Stimulated activated CD8-positive, alpha-beta memory T cell treated with anti-CD3 and anti-CD28 coated beads, Interleukin-15, amount 100 ng/mL, for 48 hours (primary cell): ENCODE measurements around the gene TBXAS1.

Experiments used
- DNase-seq, 2 donors: peaks; one replicate each; pipeline ENCODE4 v3.0.0-alpha.2; 2020; ENCODE audit warnings: low read depth in 2 of 2

Gene TBXAS1

GRCh38 chr7:139982927-139983920, 154.2 kb downstream of the TBXAS1 start:
- DNase-seq: no peak

DNA sequence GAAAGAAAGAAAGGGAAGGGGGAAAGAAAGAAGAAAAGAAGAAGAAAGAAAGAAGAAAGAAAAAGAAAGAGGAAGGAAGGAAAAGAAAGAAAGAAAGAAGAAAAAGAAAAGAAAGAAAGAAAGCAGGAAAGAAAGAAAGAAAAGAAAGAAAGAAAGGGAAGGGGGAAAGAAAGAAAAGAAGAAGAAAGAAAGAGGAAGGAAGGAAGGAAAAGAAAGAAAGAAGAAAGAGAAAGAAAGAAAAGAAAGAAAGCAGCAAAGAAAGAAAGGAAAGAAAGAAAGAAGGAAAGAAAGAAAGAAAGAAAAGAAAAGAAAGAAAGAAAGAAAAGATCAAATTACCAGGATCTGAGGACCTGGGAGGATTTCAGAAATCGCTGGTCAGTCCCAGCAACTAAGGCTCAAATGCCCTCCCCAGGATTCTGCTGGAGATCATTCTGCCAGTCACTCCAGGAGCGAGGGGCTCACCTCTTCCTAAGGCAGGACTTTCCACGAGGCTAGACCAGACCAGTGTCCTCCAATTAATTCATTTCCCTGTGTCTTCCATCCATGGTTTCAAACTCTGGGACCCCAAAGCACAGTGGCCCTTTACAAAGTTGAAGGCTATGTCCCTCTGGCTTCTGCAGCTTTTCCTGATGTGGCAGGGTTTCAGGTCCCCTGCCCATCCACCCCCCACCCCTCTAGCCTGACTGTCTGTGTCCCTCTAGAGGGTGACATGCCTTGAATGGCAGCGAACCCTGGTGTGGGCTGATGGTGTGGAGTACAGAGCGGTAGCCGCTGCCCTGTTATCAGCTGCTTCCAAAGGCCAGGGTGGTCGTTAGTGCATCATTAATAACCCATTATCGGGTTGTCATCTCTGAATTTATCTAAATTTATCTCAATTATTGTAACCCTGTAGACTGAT, 155.8 kb downstream of the TBXAS1 start:
- DNase-seq: no peak

- DNase-seq: no peak
Measured at GRCh38 chr7:139985811-139986210, 156.7 kb downstream of the TBXAS1 start.

DNA sequence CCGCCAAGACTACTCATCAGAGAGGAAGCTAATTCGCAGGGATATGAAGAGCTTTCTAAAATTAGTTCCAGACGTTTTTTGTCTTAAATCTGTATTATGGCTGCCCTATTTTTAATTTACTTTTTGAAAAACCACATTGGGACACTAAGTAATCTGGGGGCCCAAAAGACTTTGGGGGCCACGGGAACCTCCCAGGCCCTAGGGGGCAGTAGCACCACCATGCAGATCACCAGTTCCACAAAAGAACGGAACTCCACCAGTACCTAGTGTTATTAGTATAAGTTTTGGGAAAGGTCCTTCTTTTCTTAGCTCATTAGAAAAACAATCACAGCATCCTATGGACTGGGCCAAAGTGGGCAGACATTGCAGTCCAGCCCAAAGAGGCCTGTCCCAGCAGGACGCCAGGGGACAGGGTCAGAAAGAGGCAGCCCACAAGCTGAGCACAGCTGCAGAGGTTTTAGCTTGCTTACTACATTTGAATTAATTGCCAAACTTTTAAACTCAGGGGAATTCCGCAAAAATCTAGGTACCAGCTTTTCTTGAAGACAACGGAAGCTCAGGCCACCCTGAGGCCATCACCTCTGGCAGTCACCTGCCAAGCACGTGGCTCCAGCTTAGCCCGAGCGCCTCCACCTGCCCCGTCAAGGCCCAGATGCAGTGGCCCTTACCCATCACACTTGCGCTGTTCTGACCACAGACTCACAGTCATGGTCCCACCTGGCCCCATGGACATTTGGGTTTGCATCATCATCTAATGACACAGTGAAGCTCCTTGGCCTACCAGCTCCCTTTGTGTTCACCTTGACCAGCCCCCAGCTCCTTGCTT, 158.8 kb downstream of the TBXAS1 start:
- no peak for DNase-seq

DNA sequence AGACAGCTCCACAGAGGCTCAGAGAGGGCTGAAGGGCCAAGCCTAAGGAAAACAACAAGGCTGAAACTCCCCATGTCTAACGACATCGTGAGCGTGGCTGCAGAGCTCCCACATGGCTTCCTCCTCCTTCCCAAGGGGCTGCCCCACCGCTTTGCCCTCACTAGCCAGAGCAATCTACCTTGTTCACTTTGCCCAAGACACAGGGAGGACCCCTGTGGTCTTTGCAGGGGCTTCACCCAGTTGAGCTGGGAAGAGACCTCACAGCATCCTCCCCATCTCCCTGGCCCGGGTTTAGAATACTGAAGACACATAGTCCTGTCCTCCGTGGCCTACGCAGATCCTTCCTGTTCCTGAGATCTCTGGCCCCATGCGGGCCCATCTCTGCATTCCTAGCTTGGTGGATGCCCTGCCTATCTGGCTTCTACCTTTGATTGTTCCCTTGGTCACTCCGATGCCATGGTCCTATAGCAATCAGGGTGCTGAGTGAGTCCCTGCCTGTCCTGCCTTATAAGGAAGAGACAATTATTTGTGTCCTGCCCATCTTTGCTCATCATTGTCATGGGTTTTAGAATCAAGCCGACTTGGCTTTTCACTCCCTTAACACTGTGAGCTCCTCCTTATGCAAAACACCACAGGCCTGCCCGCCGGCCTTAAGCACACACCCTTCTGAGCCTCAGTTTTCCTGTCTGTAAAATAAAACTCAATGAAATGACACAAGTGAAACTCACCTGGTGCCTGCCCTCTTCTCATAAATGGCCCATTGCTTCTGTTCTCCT, 160.5 kb downstream of the TBXAS1 start:
- no peak for DNase-seq

DNA sequence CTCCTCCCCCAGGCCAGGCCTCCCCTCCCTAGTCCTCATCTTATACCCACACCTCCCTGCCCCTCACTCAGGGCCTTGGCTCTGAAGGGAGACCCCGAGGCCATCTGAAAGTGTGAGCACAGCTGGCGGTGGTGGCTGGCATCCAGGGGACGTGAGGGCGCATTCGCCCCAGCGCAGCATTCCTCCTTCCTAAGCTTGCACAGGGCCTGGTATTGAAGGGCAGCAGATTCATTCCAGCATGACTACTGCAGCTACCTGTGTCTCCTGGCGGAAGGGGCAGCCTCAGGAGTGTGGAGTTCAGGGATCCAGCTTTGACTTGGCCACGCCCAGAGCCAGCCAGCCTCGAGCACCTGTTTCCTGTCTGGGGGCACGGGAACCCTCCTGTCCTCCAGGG, 161.1 kb downstream of the TBXAS1 start:
- DNase-seq: no peak

DNA sequence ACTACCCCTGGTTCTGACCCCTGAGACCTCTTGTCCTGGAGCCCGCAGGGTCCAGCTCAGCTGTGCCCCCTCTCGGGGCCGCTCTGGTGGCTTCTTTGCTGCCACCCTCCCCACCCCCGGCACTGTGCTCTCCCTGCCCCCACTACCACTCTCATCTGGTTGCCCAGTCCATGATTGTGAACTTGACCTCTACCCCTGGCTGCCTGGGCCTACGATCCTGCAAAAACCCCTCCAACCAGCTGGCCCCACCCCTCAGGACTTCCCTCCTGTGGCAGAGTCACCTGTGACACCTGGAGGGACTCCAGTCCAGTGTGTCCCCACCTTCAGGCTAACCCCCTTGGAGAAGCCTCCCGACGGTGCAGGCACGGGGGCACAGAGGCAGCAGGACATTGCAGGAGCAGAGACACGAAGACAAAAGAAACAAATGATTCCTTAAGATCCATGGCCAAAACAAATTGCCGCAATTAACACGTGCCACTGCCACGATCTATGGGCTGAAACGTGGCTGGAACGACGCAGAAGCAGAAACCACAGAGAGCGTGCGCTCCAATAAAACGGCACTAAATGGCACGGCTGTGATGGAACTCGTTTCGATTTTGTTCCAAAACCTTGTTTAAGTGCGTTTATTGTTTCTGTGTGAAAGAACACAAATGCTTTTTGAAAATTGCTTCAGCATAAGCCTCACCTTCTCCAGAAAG, 161.7 kb downstream of the TBXAS1 start:
- no peak for DNase-seq

- no peak for DNase-seq
Measured at GRCh38 chr7:139991269-139991666, 162.2 kb downstream of the TBXAS1 start.

DNA sequence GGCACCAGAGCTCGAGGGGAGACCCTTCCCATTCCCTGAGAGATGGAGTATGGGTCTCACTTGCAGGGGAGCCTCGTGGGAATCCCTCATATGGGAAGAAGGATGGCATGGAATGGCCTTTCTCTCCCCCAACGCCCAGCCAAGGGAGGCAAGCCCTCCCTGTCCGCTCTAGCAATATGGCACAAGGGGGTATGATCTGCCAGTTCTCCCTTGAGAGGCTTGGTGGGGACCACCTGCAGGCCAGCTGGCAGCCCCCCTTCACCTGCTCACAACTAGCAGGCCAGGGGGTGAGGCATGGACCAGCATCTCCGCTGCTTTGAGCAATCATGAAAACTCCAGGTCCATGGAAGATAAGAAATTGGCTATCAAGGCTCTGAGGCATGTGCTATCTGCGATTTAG, 162.8 kb downstream of the TBXAS1 start:
- no peak for DNase-seq

- DNase-seq: no peak
Measured at GRCh38 chr7:139992353-139993044, 163.4 kb downstream of the TBXAS1 start.

GRCh38 chr7:139993169-139993568, 164.1 kb downstream of the TBXAS1 start:
- DNase-seq: no peak

GRCh38 chr7:139993592-139993991, 164.5 kb downstream of the TBXAS1 start:
- no peak for DNase-seq

- no peak for DNase-seq
Measured at GRCh38 chr7:139994356-139994755, 165.3 kb downstream of the TBXAS1 start.

GRCh38 chr7:139995017-139995915, 166.2 kb downstream of the TBXAS1 start:
- no peak for DNase-seq

DNA sequence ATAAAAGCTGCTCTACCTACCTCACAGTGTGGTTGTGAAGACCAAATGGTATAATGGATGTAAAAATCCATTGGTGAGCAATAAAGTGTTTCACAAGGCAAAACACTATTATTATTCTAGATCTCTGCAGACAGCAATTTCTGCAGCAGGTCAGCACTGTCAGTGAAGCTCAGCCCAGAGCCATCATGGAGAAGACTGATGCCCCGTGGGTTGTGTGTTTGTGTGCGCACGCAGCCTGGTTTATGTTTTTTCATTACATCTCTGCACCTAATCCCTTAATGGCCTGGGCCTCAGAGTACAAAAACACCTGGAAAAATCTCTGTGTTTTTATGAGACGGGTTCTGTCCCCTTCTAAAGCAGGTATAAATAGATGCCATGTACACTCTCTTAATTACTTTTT, 169.5 kb downstream of the TBXAS1 start:
- DNase-seq: no peak

DNA sequence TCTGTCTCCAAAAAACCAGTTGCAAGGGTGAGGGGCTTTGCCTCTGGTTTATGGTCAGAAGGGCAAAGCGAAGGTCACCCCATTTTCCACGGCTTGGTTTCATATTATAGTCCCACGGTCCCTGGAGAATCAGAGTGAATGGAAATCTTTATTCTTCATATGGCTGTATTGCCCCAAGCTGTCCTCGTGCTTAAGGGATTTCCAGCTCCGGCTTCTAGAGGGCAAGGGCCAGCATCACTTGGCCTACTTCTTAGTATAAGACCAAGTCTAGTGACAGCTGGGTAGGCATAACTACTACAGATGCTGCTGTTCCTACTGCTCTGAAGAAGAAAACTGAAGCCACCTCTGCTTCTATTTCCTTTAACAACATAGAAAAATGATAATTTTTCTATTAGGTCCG, 170.5 kb downstream of the TBXAS1 start:
- no peak for DNase-seq

GRCh38 chr7:140000666-140001268, 171.7 kb downstream of the TBXAS1 start:
- DNase-seq: no peak

DNA sequence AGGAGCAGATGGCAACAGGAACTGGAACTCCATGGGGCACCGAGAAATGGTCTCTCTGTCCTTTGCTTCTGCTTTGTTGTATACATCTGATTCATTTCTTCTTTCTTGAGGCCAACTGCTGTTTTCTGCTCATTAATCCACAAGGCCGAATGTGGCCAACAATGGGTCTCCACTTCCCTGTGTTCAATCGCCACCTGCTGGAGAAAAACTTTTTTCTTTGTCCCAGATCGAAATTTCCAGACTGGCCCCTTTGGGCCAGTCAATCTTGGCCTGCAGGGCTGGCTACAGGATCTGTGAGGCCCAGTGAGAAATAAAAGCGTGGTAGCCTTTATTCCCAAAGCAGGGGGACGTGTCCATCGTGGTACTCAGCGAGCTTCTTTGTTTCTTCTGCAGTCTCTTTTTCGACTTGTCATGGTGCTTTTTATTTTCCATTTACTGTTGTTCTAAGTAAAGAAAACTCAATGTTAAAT, 174.9 kb downstream of the TBXAS1 start:
- DNase-seq: no peak
